ENCODE results near the gene LMX1B.
A peak's percentile ranks its signal among the peaks of the same experiment; 100 is the strongest.
"Not testable (repeated sequence)": the region's sequence is repeated elsewhere in the genome, so short reads cannot be mapped to it uniquely, and the experiment has no call there.

The LMX1B gene

GRCh38 chr9:126580319-126580718, 33.4 kb upstream of the LMX1B start:
- POLR2A ChIA-PET; H3K9me3 ChIP-seq (ENCODE audit: control insufficient read depth, insufficient read depth, low read depth, low read length); H3K27ac ChIP-seq (ENCODE audit: extremely low read depth, low read depth, low read length); H3K4me3 ChIP-seq (ENCODE audit: low read depth, low read length); H3K4me1 ChIP-seq (ENCODE audit: control insufficient read depth, insufficient read depth, low read length); H3K36me3 ChIP-seq (ENCODE audit: control insufficient read depth in 2 of 2, insufficient read depth in 1 of 2, low read length in 2 of 2): not testable (repeated sequence)
- TF ChIP-seq ZNF426 (tag by site-specific recombination; IDR thresholded peaks at IDR 0.05) (peak; percentile 81), ZBTB11 (tag by site-specific recombination; conservative IDR thresholded peaks at IDR 0.05; ENCODE audit: low read depth) (peak; percentile 67), ZNF266 (tag by site-specific recombination; IDR thresholded peaks at IDR 0.05; ENCODE audit: low read depth) (0 out of 2 replicates have a peak, but pooled peaks have one; percentile 24), ZNF394 (tag by site-specific recombination; IDR thresholded peaks at IDR 0.05; ENCODE audit: borderline replicate concordance) (peak; percentile 90), ZNF623 (tag by site-specific recombination; IDR thresholded peaks at IDR 0.05) (peak; percentile 60), ZNF510 (tag by site-specific recombination; IDR thresholded peaks at IDR 0.05; ENCODE audit: insufficient replicate concordance) (peak; percentile 47), ZNF140 (tag by site-specific recombination; IDR thresholded peaks at IDR 0.05) (peak; percentile 35; the same call in 1 of the 2 replicates), ZNF19 (tag by site-specific recombination; IDR thresholded peaks at IDR 0.05; ENCODE audit: low read depth) (0 out of 2 replicates have a peak, but pooled peaks have one; percentile 45), ZNF664 (tag by site-specific recombination; IDR thresholded peaks at IDR 0.05) (peak; percentile 58), ZNF202 (tag by site-specific recombination; IDR thresholded peaks at IDR 0.05; ENCODE audit: borderline replicate concordance) (0 out of 2 replicates have a peak, but pooled peaks have one; percentile 5), ZNF555 (tag by site-specific recombination; conservative IDR thresholded peaks at IDR 0.05) (peak; percentile 69), REST (tag by site-specific recombination; IDR thresholded peaks at IDR 0.05) (peak; percentile 40; the same call in 1 of the 2 replicates), ZNF654 (tag by site-specific recombination; IDR thresholded peaks at IDR 0.05; ENCODE audit: low read depth) (0 out of 2 replicates have a peak, but pooled peaks have one; percentile 26), ZNF629 (tag by site-specific recombination; IDR thresholded peaks at IDR 0.05) (0 out of 2 replicates have a peak, but pooled peaks have one; percentile 15), ZNF433 (tag by site-specific recombination; IDR thresholded peaks at IDR 0.05; ENCODE audit: low read depth) (peak; percentile 49; the same call in 1 of the 2 replicates), ZXDB (tag by site-specific recombination; IDR thresholded peaks at IDR 0.05) (0 out of 2 replicates have a peak, but pooled peaks have one; percentile 48), ZNF560 (tag by site-specific recombination; IDR thresholded peaks at IDR 0.05; ENCODE audit: borderline replicate concordance) (peak; percentile 69; the same call in 1 of the 2 replicates), ZBTB8A (tag by site-specific recombination; IDR thresholded peaks at IDR 0.05) (peak; percentile 65), ZNF518A (tag by site-specific recombination; conservative IDR thresholded peaks at IDR 0.05; ENCODE audit: low read depth) (peak; percentile 81)
- CTCF ChIA-PET, result interaction anchor here (0.6 to 1.6 kb wide), 2 partner anchors 22 to 81 kb away, joined by 3 to 4 read pairs; no protein-coding TSS in a partner anchor

Measured in HEK293 (cell line).